HG03103 (cell line): ENCODE results near the gene KIF2A.
"Not testable (repeated sequence)": the region's sequence is repeated elsewhere in the genome, so short reads cannot be mapped to it uniquely, and the experiment has no call there.

Source experiments
- ATAC-seq: cut with Tn5 transposase; IDR thresholded peaks from one replicate; pipeline ENCODE4 v1.9.1; 2021; ENCODE audit warnings: low read depth; ENCODE audit not compliant: unreplicated experiment

The KIF2A gene

GRCh38 chr5:62289813-62290212, 16.2 kb upstream of the KIF2A start:
- no peak for ATAC-seq

- not testable (repeated sequence) for ATAC-seq
Measured at GRCh38 chr5:62291829-62292228, 14.2 kb upstream of the KIF2A start.

GRCh38 chr5:62296998-62297397, 9.0 kb upstream of the KIF2A start:
- ATAC-seq, result no peak

- no peak for ATAC-seq
Measured at GRCh38 chr5:62298118-62298517, 7.9 kb upstream of the KIF2A start.

- ATAC-seq, result no peak
Measured at GRCh38 chr5:62299101-62299500, 6.9 kb upstream of the KIF2A start.

GRCh38 chr5:62299600-62299999, 6.4 kb upstream of the KIF2A start:
- ATAC-seq, result no peak

- no peak for ATAC-seq
Measured at GRCh38 chr5:62305358-62305714, 670 bp upstream of the KIF2A start.

GRCh38 chr5:62306323-62306895, 403 bp downstream of the KIF2A start:
- peak; percentile 8 for ATAC-seq

GRCh38 chr5:62306896-62307689, 1.1 kb downstream of the KIF2A start:
- ATAC-seq, result no peak

- ATAC-seq, result no peak
Measured at GRCh38 chr5:62308439-62308838, 2.4 kb downstream of the KIF2A start.

GRCh38 chr5:62309107-62309506, 3.1 kb downstream of the KIF2A start:
- no peak for ATAC-seq

GRCh38 chr5:62310426-62311143, 4.6 kb downstream of the KIF2A start:
- no peak for ATAC-seq

GRCh38 chr5:62312036-62312435, 6.0 kb downstream of the KIF2A start:
- ATAC-seq, result no peak

- ATAC-seq, result no peak
Measured at GRCh38 chr5:62312674-62313073, 6.7 kb downstream of the KIF2A start.

- no peak for ATAC-seq
Measured at GRCh38 chr5:62314213-62314830, 8.3 kb downstream of the KIF2A start.

- ATAC-seq, result no peak
Measured at GRCh38 chr5:62315376-62316175, 9.6 kb downstream of the KIF2A start.

- no peak for ATAC-seq
Measured at GRCh38 chr5:62316176-62316502, 10.1 kb downstream of the KIF2A start.

GRCh38 chr5:62317810-62318209, 11.8 kb downstream of the KIF2A start:
- ATAC-seq, result no peak

- no peak for ATAC-seq
Measured at GRCh38 chr5:62322484-62322883, 16.5 kb downstream of the KIF2A start.

GRCh38 chr5:62326302-62326701, 20.3 kb downstream of the KIF2A start:
- peak; percentile 83 for ATAC-seq

- no peak for ATAC-seq
Measured at GRCh38 chr5:62326702-62327101, 20.7 kb downstream of the KIF2A start.
